AG10803 (cell line): ENCODE data around the gene NPTN.

Experiments used
- DNase-seq: peaks from one replicate; pipeline ENCODE4 v3.0.0; 2010; ENCODE audit warnings: low read depth
- H3K4me3 ChIP-seq: 2 replicates; pipeline ENCODE4 v1.5.1; 2011; ENCODE audit warnings: mild to moderate bottlenecking, low read length, control low read depth
- CTCF ChIP-seq: conservative IDR thresholded peaks from 2 replicates; pipeline ENCODE4 v1.5.1; 2011; ENCODE audit warnings: mild to moderate bottlenecking, low read length, control low read depth, inconsistent platforms

The NPTN gene

GRCh38 chr15:73633111-73633990, at the start of gene NPTN:
TSS of gene NPTN (minus strand) at chr15:73633389. CDS start at chr15:73633215, 174 bp downstream.
- peak within 1 kb of the TSS; percentile 83 for H3K4me3 ChIP-seq
- TF ChIP-seq CTCF, result 0 out of 2 replicates have a peak, but pooled peaks have one; percentile 16
- DNase-seq, result peak; percentile 98

GRCh38 chr15:73682600-73683090, 49.5 kb upstream of the NPTN start:
- no peak for DNase-seq
- H3K4me3 ChIP-seq, result no peak overlapping the region
- no peak for TF ChIP-seq CTCF

- no peak for DNase-seq
- H3K4me3 ChIP-seq, result no peak overlapping the region
- TF ChIP-seq CTCF, result no peak
These were observed 48.8 kb upstream of the NPTN start for GRCh38 chr15:73681856-73682599.

- TF ChIP-seq CTCF, result no peak
- no peak for DNase-seq
- H3K4me3 ChIP-seq, result no peak overlapping the region
These were observed 47.9 kb upstream of the NPTN start for GRCh38 chr15:73681063-73681462.

- no peak overlapping the region for H3K4me3 ChIP-seq
- no peak for TF ChIP-seq CTCF
- no peak for DNase-seq
These were observed 47.4 kb upstream of the NPTN start for GRCh38 chr15:73680549-73680948.

- DNase-seq, result no peak
- H3K4me3 ChIP-seq, result no peak overlapping the region
- TF ChIP-seq CTCF, result no peak
These were observed 46.8 kb upstream of the NPTN start for GRCh38 chr15:73679964-73680363.

- DNase-seq, result no peak
- H3K4me3 ChIP-seq, result no peak overlapping the region
- no peak for TF ChIP-seq CTCF
These were observed 46.0 kb upstream of the NPTN start for GRCh38 chr15:73679180-73679579.
